ENCODE results near the gene ERICH4.

GRCh38 chr19:41414461-41414860, 28.5 kb upstream of the ERICH4 start:
- TF ChIP-seq CTCF (IDR thresholded peaks at IDR 0.05) = no peak
- TF ChIP-seq POLR2A (IDR thresholded peaks at IDR 0.05) = no peak
